Right renal pelvis (tissue), 4 donors: Measurements from ENCODE around the gene TYSND1. TPM values are rescaled to one million over a fixed set of nuclear protein-coding genes. Genes with fewer than 3 reads are reported as not detected.
"Not testable (repeated sequence)": the region's sequence is repeated elsewhere in the genome, so short reads cannot be mapped to it uniquely, and the experiment has no call there.

ENCODE experiments used
- DNase-seq, 4 donors: peaks; one replicate each; pipeline ENCODE4 v3.0.0-alpha.2; 2013; ENCODE audit warnings: low read depth in 4 of 4, low spot score in 3 of 4, missing footprints in 1 of 4
- polyA plus RNA-seq, 4 donors: library from polyadenylated mRNA; unstranded; fragments of 120-200 nt; gene quantifications; one replicate each; pipeline ENCODE4 v1.2.1, GENCODE V29; 2013; ENCODE audit not compliant: insufficient read length in 4 of 4

TYSND1 gene
- polyA plus RNA-seq, 4 donors: 10.8 to 13.9 (median 11.5) TPM

- no peak for DNase-seq
Measured at GRCh38 chr10:70137135-70137534, 9.4 kb downstream of the TYSND1 start.

GRCh38 chr10:70135684-70136083, 10.8 kb downstream of the TYSND1 start:
- DNase-seq: no peak

- no peak for DNase-seq
Measured at GRCh38 chr10:70135046-70135445, 11.5 kb downstream of the TYSND1 start.

- peak; percentile 35 to 60 (median 52) for DNase-seq
Measured at GRCh38 chr10:70132098-70133029, 14.1 kb downstream of the TYSND1 start, which contains the start of gene AIFM2. Gene AIFM2, minus strand, starts transcription at chr10:70132825. Its CDS starts 8,741 bp downstream, at chr10:70124084.

- no peak for DNase-seq
Measured at GRCh38 chr10:70131560-70131937, 15.0 kb downstream of the TYSND1 start.

- no peak for DNase-seq
Measured at GRCh38 chr10:70130878-70131559, 15.5 kb downstream of the TYSND1 start.

- DNase-seq: no peak
Measured at GRCh38 chr10:70126700-70127395, 19.7 kb downstream of the TYSND1 start.

- no peak for DNase-seq
Measured at GRCh38 chr10:70125918-70126552, 20.5 kb downstream of the TYSND1 start.

- no peak for DNase-seq
Measured at GRCh38 chr10:70124918-70125317, 21.6 kb downstream of the TYSND1 start.

GRCh38 chr10:70124415-70124814, 22.1 kb downstream of the TYSND1 start:
- DNase-seq: no peak

GRCh38 chr10:70123817-70124216, 22.7 kb downstream of the TYSND1 start:
- DNase-seq: no peak

- DNase-seq: not testable (repeated sequence)
Measured at GRCh38 chr10:70123166-70123565, 23.3 kb downstream of the TYSND1 start.

- DNase-seq: no peak
Measured at GRCh38 chr10:70122742-70123141, 23.8 kb downstream of the TYSND1 start.

GRCh38 chr10:70121281-70121949, 25.1 kb downstream of the TYSND1 start:
- no peak for DNase-seq

GRCh38 chr10:70120417-70120816, 26.1 kb downstream of the TYSND1 start:
- no peak for DNase-seq

- no peak for DNase-seq
Measured at GRCh38 chr10:70119623-70120022, 26.9 kb downstream of the TYSND1 start.

- DNase-seq: no peak
Measured at GRCh38 chr10:70119197-70119596, 27.3 kb downstream of the TYSND1 start.

- DNase-seq: no peak
Measured at GRCh38 chr10:70118196-70118595, 28.3 kb downstream of the TYSND1 start.

GRCh38 chr10:70117646-70118045, 28.9 kb downstream of the TYSND1 start:
- no peak for DNase-seq
